Memory B cell (primary cell): ENCODE results near the gene DLX4.

ENCODE experiments used
- ATAC-seq: fragments of 150-1000 bp; cut with Tn5 transposase; 2 replicates; pipeline ENCODE4 v1.10.0; 2021; ENCODE audit warnings: low read depth, mild to moderate bottlenecking, moderate library complexity
- DNase-seq, 2 donors: peaks; one replicate each; pipeline ENCODE4 v3.0.0; 2022; ENCODE audit warnings: low spot score in 2 of 2
- H3K27ac Mint-ChIP-seq: one replicate; pipeline ENCODE4 v1.8.0; 2022; ENCODE audit warnings: mild to moderate bottlenecking, moderate library complexity, mixed read lengths
- H3K27me3 Mint-ChIP-seq: one replicate; pipeline ENCODE4 v1.8.0; 2022; ENCODE audit warnings: mixed read lengths
- H3K36me3 Mint-ChIP-seq: one replicate; pipeline ENCODE4 v1.8.0; 2022; ENCODE audit warnings: mild to moderate bottlenecking, mixed read lengths
- H3K4me1 Mint-ChIP-seq: one replicate; pipeline ENCODE4 v1.8.0; 2022; ENCODE audit warnings: mixed read lengths
- H3K4me3 Mint-ChIP-seq: one replicate; pipeline ENCODE4 v1.8.0; 2022; ENCODE audit warnings: mild to moderate bottlenecking, moderate library complexity, mixed read lengths
- H3K9me3 Mint-ChIP-seq: one replicate; pipeline ENCODE4 v1.8.0; 2022; ENCODE audit warnings: mixed read lengths

The DLX4 gene

GRCh38 chr17:50014471-50015088, 45.6 kb downstream of the DLX4 start:
- ATAC-seq: no peak

DNA sequence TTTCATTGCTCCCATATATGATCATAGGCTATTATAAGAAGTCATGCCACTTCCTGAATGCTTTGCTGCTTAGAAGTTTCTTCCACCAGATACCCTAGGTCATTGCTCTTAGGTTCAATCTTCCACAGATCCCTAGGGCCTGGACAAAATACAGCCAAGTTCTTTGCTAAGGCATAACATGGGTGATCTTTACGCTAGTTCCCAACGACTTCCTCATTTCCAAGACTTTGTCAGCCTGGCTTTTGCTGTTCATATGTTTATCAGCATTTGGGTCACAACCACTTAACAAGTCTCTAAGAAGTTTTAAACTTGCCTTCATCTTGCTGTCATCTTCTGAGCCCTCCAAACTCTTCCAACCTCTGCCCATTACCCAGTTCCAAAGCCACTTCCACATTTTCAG, 46.2 kb downstream of the DLX4 start:
- H3K36me3 Mint-ChIP-seq: peaks cover 4% of the 10 kb centered on the region
- peaks cover 11% of the 10 kb centered on the region for H3K9me3 Mint-ChIP-seq
- DNase-seq: no peak
- no peak overlapping the region for H3K4me3 Mint-ChIP-seq
- no peak for ATAC-seq
- peaks cover 8% of the 10 kb centered on the region for H3K27me3 Mint-ChIP-seq
- no peak overlapping the region for H3K27ac Mint-ChIP-seq
- no peaks in the 10 kb centered on the region for H3K4me1 Mint-ChIP-seq

More at GRCh38 chr17:50014471-50015088, 45.6 kb downstream of the DLX4 start:
- H3K27ac Mint-ChIP-seq: no peak overlapping the region
- no peaks in the 10 kb centered on the region for H3K4me1 Mint-ChIP-seq
- no peak overlapping the region for H3K4me3 Mint-ChIP-seq
- peaks cover 11% of the 10 kb centered on the region for H3K9me3 Mint-ChIP-seq
- peaks cover 4% of the 10 kb centered on the region for H3K36me3 Mint-ChIP-seq
- DNase-seq: no peak
- H3K27me3 Mint-ChIP-seq: peaks cover 8% of the 10 kb centered on the region

GRCh38 chr17:50018909-50019308, 49.9 kb downstream of the DLX4 start:
- Mint-ChIP-seq H3K27ac (no peak overlapping the region), H3K9me3 (peaks cover 5% of the 10 kb centered on the region), H3K27me3 (peaks cover 12% of the 10 kb centered on the region), H3K4me1 (no peaks in the 10 kb centered on the region), H3K36me3 (peaks cover 3% of the 10 kb centered on the region), H3K4me3 (no peak overlapping the region)
- no peak for ATAC-seq
- DNase-seq: no peak

DNA sequence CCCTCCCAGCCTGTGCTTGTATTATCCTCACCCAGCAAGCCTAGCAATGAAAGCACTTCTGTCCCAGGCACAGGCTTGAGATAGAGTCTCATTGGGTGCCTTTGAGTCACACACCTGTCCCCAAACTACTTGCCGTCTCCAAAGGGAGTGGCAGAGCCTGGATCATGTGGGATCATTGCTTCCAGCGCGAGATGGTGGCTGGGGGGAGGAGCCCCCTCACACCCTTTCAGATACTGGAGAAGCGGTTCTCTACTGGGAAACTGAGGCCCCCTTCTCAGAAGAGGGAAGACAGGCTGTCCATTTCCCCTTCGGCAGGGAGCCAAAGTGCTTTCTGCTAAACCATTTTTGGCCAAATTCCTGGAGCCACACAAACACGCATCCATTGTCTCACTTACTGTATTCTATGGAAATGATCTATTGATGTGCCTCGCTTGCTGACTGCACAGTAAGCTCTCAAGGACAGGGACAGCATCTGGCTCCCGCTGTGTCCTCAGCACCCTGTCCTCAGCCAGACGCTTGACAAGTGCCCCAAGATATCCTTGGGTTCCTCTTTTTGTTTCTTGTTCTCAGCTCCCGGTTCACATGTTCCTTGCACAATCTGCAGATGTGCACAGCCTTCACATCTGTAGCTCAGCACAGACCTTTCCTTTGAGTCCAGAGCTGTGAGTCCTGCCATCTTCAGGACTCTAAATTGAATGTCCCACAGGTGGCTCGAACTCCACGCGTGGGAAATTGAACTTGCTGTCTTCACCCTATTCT, 52.0 kb downstream of the DLX4 start:
- DNase-seq: no peak
- H3K9me3 Mint-ChIP-seq: no peaks in the 10 kb centered on the region
- no peaks in the 10 kb centered on the region for H3K36me3 Mint-ChIP-seq
- H3K27ac Mint-ChIP-seq: no peak overlapping the region
- H3K4me3 Mint-ChIP-seq: no peak overlapping the region
- no peaks in the 10 kb centered on the region for H3K4me1 Mint-ChIP-seq
- peaks cover 7% of the 10 kb centered on the region for H3K27me3 Mint-ChIP-seq
- ATAC-seq: no peak

DNA sequence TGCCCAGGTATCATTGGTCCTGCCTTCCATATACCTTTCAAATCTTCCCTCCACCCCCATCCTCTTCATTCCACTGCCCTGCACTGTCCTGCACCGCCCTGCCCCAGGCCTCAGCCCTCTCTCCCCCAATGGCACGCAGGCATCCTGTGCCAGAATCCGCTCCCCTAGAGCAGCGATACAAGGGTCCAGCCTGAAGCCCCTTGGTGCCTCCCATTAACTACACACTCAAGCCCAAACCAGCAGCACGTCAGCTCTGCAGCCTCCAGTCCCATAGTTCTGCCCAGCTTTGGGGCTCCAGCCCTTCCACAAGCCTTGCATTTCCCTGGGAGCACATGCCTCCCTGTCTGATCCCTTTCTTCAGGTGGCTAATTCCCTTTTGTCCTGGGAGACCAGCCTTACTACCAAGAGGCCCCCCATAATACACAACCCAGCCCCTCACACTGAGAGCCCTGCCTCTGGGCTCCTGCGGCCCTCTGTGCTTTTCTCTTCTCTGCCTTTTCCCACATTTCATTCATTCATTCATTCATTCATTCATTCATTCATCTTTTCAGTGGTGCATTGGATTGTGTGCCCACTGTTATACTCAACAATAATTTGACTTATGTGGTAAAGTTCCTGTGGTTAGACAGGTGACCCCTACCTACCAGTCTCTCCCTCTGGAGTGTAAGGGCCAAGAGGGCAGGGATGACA, 52.8 kb downstream of the DLX4 start:
- ATAC-seq (no peak), DNase-seq (no peak)
- H3K27me3 Mint-ChIP-seq: peaks cover 7% of the 10 kb centered on the region
- no peak overlapping the region for H3K4me3 Mint-ChIP-seq
- no peak overlapping the region for H3K27ac Mint-ChIP-seq
- H3K9me3 Mint-ChIP-seq: no peaks in the 10 kb centered on the region
- no peaks in the 10 kb centered on the region for H3K36me3 Mint-ChIP-seq
- no peaks in the 10 kb centered on the region for H3K4me1 Mint-ChIP-seq

DNA sequence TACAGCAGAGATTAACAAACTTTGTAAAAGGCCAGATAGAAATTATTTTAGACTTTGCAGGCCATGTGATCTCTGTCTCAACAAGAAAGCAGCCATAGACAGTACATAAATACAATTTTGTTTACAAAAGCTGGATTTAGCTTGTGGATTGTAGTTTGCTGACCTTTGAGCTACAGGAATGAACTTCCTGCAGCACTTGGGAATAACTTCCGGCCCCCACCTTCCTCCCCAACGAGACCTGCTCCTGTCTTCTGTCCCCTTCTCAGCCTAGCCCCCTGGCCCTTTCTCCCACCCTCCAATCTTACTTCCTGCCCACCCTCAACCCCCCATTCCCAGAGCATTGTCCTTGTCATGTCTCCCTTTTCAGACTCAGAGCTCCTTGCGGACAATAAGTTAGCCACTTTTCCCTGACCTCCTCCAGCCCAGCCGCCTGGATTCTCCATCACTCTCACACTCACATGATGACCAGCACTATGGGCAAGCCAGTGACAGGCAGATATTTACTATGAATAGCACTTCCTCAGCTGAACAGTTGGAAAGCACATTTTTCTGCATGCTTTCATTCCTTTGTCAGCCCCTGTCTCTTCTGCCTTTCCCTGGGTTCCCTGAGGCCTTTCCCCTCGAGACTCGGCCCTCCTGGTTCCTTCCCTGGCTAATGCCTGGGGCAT, 53.6 kb downstream of the DLX4 start:
- Mint-ChIP-seq H3K9me3 (no peaks in the 10 kb centered on the region), H3K4me3 (no peak overlapping the region), H3K4me1 (peaks cover 3% of the 10 kb centered on the region), H3K27me3 (peaks cover 10% of the 10 kb centered on the region), H3K36me3 (no peaks in the 10 kb centered on the region), H3K27ac (no peak overlapping the region)
- DNase-seq: no peak
- no peak for ATAC-seq

- Mint-ChIP-seq H3K27ac (no peak overlapping the region), H3K27me3 (peaks cover 17% of the 10 kb centered on the region), H3K36me3 (no peaks in the 10 kb centered on the region), H3K9me3 (no peaks in the 10 kb centered on the region), H3K4me3 (no peak overlapping the region), H3K4me1 (peaks cover 5% of the 10 kb centered on the region)
- ATAC-seq (no peak), DNase-seq (no peak)
Observed at GRCh38 chr17:50023520-50023919, 54.5 kb downstream of the DLX4 start.
